Suprapubic skin (tissue), 3 donors: ENCODE data around the gene DEPDC1B.
"Not testable (repeated sequence)": the region's sequence is repeated elsewhere in the genome, so short reads cannot be mapped to it uniquely, and the experiment has no call there.

Experiments
- CTCF ChIP-seq, 2 donors: fragments of 200-600 bp in 1 of 2; fragments of 450-650 bp in 1 of 2; sonication (generic) in 1 of 2; IDR thresholded peaks; one replicate each; pipeline ENCODE4 v1.5.1; 2016 to 2019; ENCODE audit warnings: antibody characterized with exemption in 2 of 2, mild to moderate bottlenecking in 1 of 2, moderate library complexity in 1 of 2
- POLR2AphosphoS5 ChIP-seq, 3 donors: sonication (generic); formaldehyde crosslinking; IDR thresholded peaks; one replicate each; pipeline ENCODE4 v1.6.1; 2017; ENCODE audit warnings: antibody characterized with exemption in 3 of 3

GRCh38 chr5:60711892-60712291 is 11.9 kb upstream of the DEPDC1B start:
- not testable (repeated sequence) for TF ChIP-seq CTCF, POLR2AphosphoS5 (IDR thresholded peaks at IDR 0.05)
